Dedifferentiated amniotic fluid mesenchymal stem cell (primary cell): ENCODE measurements around the gene PKP4.
"Not testable (repeated sequence)": the region's sequence is repeated elsewhere in the genome, so short reads cannot be mapped to it uniquely, and the experiment has no call there.

Experiments
- DNase-seq: peaks from one replicate; pipeline ENCODE4 v3.0.0-alpha.2; 2016; ENCODE audit errors: extremely low spot score

Gene PKP4

GRCh38 chr2:158677542-158677941 is 220.8 kb downstream of the PKP4 start:
- DNase-seq, result no peak

GRCh38 chr2:158681816-158682215 is 225.1 kb downstream of the PKP4 start:
- DNase-seq, result no peak

DNA sequence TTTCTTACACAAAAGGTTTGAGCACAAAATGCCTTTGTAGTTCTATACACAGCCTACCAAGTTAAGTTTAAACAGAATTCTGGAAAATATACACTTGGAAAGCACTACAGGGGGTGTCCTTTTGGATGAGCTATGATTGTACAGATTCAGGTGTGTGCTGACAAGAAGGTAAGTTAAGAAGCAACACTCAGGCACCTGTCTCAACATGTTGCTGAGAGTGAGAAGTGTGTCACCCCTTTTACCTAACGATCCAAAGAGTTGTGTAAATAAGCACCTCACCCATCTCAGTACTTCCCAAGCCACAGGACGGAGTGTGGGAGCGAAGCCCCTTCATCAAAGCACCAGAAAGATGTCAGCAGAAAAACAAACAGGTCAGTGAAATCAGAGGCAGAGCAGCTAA is 228.9 kb downstream of the PKP4 start:
- DNase-seq, result no peak

DNA sequence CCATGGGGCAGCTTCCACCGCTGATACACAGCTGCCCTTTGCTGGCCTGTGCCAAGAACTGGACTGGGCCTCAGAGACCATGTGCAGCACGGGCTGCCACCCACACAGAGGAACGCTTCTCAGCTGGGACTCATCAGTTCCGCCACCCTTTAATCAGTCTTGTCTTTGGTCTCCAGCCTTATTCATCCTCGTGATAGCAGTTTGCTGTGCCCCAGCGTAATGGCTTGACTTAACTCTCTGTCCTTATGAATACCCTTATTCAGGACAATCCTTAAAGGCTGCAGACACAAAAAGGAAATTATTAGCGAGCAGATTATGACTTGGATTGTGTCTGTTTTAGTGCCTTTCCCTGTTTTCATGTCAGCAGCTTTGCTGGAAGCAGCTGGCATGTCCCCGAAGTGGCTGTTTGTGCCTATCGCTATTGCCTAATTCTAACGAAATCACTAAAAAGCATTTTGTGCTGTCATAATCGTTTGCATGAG is 229.5 kb downstream of the PKP4 start:
- DNase-seq, result peak; percentile 73

DNA sequence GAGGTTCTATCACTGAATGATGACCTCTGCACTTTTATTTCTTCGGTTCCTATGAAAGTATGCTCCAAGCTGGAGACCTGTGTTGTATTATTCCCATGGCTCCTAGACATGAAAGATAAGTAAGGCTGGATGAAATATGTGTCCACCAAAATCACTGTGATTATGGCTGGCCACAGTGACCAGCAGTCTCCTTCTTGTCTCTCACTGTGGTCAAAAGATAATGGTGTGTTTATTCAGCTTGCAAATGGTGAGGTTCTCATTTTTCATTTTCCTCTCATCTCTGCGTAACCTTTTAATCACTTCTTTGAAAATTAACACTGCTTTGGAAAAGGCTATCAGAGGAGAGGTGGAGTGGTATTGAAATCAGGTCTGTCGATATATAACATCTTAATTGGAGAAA is 230.6 kb downstream of the PKP4 start:
- DNase-seq, result no peak

GRCh38 chr2:158688721-158689120 is 232.0 kb downstream of the PKP4 start:
- DNase-seq, result no peak

- no peak for DNase-seq
These were observed 232.6 kb downstream of the PKP4 start for GRCh38 chr2:158689391-158689790.

- DNase-seq, result no peak
These were observed 234.1 kb downstream of the PKP4 start for GRCh38 chr2:158690823-158691222.

- no peak for DNase-seq
These were observed 234.9 kb downstream of the PKP4 start for GRCh38 chr2:158691619-158692018.

- DNase-seq, result no peak
These were observed 235.8 kb downstream of the PKP4 start for GRCh38 chr2:158692372-158693103.

DNA sequence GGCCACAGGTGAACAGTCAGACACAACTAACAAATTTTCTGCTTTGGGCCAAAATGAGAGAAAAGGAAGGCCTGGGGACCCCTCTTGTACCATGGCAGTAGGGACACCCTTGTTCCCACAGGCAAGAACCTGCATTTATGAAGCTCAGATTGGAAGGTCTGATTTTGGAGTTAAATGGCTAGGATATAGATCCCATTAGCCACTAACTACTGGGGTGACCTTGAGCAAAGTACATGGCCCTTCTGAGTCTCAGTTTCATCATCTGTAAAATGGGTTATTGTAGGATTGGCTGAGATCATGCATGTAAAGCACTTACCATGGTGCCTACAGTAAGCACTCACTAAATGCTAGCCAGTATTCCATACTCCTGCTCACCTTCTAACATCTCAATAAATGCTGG is 236.7 kb downstream of the PKP4 start:
- no peak for DNase-seq

DNA sequence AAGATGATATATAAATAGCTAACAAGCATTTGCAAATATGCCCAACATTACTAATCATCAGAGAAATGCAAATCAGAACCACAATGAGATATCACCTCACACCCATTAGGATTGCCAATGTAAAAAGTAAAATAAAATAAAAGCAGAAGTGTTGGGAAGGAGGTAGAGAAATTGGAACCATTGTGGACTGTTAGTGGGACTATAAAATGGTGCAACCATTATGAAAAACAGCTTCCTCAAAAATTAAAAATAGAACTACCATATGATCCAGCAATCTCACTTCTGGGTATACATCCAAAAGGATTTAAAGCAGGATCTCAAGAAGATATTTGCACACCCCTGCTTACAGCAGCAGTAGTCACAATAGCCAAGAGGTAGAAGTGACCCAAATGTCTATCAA is 238.6 kb downstream of the PKP4 start:
- DNase-seq, result no peak

DNA sequence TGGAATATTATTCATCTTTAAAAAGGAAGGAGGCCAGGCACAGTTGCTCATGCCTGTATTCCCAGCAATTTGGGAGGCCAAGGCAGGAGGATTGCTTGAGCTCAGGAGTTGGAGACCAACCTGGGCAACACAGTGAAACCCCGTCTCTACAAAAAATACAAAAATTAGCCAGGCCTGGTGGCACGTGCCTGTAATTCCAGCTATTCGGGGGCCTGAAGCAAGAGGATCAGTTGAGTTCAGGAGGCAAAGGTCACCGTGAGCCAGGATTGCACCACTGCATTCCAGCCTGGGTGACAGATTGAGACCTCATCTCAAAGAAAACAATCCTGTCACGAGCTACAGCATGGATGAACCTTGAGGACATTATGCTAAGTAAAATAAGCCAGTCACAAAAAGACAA is 239.0 kb downstream of the PKP4 start:
- not testable (repeated sequence) for DNase-seq

GRCh38 chr2:158699323-158699722 is 242.6 kb downstream of the PKP4 start:
- DNase-seq, result no peak

- DNase-seq, result no peak
These were observed 244.3 kb downstream of the PKP4 start for GRCh38 chr2:158701101-158701500.

DNA sequence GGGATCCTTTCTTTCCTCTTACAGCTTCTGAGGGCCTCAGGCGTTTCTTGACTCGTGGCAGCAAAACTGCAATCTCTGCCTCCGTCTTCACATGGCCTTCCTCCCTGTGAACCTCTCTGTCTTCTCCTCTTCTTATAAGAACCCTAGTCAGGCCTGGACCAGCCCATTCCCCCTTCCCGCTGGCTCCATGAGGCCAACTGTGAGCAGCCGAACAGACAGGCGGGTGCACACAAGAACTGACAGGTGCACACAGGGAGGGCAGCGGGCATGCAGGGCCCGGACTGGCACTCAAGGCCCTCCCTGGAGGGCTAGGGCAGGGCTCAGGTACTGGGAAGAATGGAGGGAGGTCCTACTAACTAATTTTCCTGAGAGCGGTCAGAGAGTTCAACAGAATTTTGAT is 246.0 kb downstream of the PKP4 start:
- DNase-seq, result no peak

DNA sequence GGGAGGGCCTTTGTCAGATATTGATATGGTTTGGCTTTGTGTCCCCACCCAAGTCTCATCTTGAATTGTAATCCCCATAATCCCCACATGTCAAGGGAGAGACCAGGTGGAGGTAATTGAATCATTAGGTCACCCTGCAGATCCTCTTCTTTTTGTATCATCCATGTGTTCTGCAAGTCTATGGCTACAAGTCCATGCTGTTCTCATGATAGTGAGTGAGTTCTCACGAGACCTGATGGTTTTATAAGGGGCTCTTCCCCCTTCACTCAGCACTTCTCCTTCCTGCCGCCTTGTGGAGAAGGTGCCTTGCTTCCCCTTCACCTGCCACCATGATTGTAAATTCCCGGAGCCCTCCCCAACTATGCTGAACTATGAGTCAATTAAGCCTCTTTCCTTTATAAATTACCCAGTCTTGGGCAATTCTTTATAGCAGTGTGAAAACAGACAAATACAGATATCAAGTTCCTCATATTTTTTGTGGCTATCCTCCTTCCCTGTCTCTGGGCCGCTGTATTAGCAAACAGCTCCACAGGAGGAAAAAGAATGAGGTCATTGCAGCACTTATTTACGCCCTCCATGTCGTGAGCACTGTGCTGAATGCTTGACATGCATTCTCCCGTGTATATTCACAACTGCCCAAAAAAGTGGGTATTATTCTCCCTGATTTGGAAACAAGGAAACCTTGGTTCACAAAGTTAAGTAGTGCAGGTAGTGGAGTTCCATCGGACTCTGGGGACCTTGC is 248.1 kb downstream of the PKP4 start:
- DNase-seq, result not testable (repeated sequence)

GRCh38 chr2:158712791-158713522 is 256.2 kb downstream of the PKP4 start:
- DNase-seq, result no peak

- no peak for DNase-seq
These were observed 256.9 kb downstream of the PKP4 start for GRCh38 chr2:158713523-158714138.

DNA sequence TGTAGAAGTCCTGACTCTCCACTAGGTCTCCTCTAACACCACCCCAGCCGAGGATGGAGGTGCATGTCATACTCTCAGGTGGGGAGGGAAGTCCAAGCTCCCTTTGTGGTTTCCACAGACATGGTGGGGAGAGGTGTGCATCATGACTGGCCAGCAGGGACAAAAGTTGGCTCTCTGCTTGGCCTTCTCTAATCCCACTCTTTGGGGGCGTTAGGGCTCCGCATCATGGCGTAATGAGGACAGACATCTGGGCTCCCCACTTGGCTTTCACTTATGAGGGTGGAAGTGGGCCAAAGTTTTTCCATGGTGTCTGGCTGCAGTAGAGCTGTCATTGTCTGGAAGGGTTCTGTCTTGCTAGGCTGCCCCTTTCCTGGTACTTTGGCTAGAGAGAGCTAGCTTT is 257.7 kb downstream of the PKP4 start:
- no peak for DNase-seq

- DNase-seq, result no peak
These were observed 258.6 kb downstream of the PKP4 start for GRCh38 chr2:158715357-158715756.

- no peak for DNase-seq
These were observed 259.5 kb downstream of the PKP4 start for GRCh38 chr2:158716121-158716791.
